Amygdala (tissue), 56 donors: ENCODE data around the gene CNPPD1.
A peak's percentile ranks its signal among the peaks of the same experiment; 100 is the strongest.

ENCODE experiments used
- DNase-seq, 56 donors: peaks; one replicate each; lab custom pipeline; 2025; lab: John Stamatoyannopoulos, UW

CNPPD1 gene

GRCh38 chr2:219165058-219165911, 11.4 kb downstream of the CNPPD1 start:
- no peak for DNase-seq

- no peak for DNase-seq
Measured at GRCh38 chr2:219163156-219163555, 13.6 kb downstream of the CNPPD1 start.

- DNase-seq = no peak
Measured at GRCh38 chr2:219161097-219161496, 15.6 kb downstream of the CNPPD1 start.

- peak; percentile 70 to 99 (median 92) for DNase-seq
Measured at GRCh38 chr2:219160186-219161017, 16.3 kb downstream of the CNPPD1 start, which contains the start of gene NHEJ1. Gene NHEJ1, minus strand, starts transcription at chr2:219160815. Its CDS starts 2,453 bp downstream, at chr2:219158362.

- no peak for DNase-seq
Measured at GRCh38 chr2:219159771-219160185, 16.9 kb downstream of the CNPPD1 start.

- DNase-seq = no peak
Measured at GRCh38 chr2:219158586-219158985, 18.1 kb downstream of the CNPPD1 start.

GRCh38 chr2:219158025-219158424, 18.7 kb downstream of the CNPPD1 start:
- no peak for DNase-seq

GRCh38 chr2:219157396-219157795, 19.3 kb downstream of the CNPPD1 start:
- DNase-seq = no peak

- DNase-seq = peak in 7 of 56 donors; percentile 4 to 77 (median 21)
Measured at GRCh38 chr2:219155054-219155644, 21.6 kb downstream of the CNPPD1 start.

GRCh38 chr2:219149667-219150066, 27.1 kb downstream of the CNPPD1 start:
- DNase-seq = no peak

GRCh38 chr2:219142329-219142728, 34.4 kb downstream of the CNPPD1 start:
- DNase-seq = no peak

GRCh38 chr2:219140722-219141121, 36.0 kb downstream of the CNPPD1 start:
- no peak for DNase-seq

GRCh38 chr2:219133976-219134375, 42.7 kb downstream of the CNPPD1 start:
- DNase-seq = no peak

- DNase-seq = no peak
Measured at GRCh38 chr2:219131744-219132143, 45.0 kb downstream of the CNPPD1 start.

- no peak for DNase-seq
Measured at GRCh38 chr2:219131327-219131726, 45.4 kb downstream of the CNPPD1 start.

GRCh38 chr2:219129589-219129988, 47.1 kb downstream of the CNPPD1 start:
- no peak for DNase-seq

GRCh38 chr2:219128396-219128795, 48.3 kb downstream of the CNPPD1 start:
- DNase-seq = no peak

- DNase-seq = no peak
Measured at GRCh38 chr2:219127037-219127635, 49.6 kb downstream of the CNPPD1 start.

GRCh38 chr2:219126555-219126954, 50.2 kb downstream of the CNPPD1 start:
- no peak for DNase-seq

- no peak for DNase-seq
Measured at GRCh38 chr2:219125886-219126270, 50.8 kb downstream of the CNPPD1 start.
